Measurements from ENCODE around the gene TMEM229A.
"Not testable (repeated sequence)": the region's sequence is repeated elsewhere in the genome, so short reads cannot be mapped to it uniquely, and the experiment has no call there.

TMEM229A gene

DNA sequence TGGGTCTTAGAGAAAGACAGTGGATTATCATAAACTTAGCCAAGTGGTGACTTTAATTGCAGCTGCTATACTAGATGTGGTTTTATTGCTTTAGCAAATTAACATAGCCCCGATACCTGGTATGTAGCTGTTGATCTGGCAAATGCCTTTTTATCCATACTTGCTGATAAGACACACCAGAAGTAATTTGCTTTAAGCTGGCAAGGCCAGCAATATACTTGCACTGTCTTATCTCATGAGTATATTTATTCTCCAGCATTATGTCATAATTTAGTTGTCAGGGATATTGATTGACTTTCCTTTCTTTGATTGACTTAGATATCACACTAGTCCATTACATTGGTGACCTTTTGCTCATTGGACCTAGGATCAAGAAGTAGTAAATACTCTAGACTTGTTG, 12.8 kb downstream of the TMEM229A start:
- Mint-ChIP-seq H3K9me3 (no peaks in the 10 kb centered on the region), H3K36me3 (ENCODE audit: low read depth) (no peaks in the 10 kb centered on the region), H3K27ac (no peak overlapping the region), H3K4me1 (ENCODE audit: low read depth) (no peaks in the 10 kb centered on the region), H3K27me3 (ENCODE audit: low read depth) (no peaks in the 10 kb centered on the region), H3K4me3 (no peak overlapping the region)

DNA sequence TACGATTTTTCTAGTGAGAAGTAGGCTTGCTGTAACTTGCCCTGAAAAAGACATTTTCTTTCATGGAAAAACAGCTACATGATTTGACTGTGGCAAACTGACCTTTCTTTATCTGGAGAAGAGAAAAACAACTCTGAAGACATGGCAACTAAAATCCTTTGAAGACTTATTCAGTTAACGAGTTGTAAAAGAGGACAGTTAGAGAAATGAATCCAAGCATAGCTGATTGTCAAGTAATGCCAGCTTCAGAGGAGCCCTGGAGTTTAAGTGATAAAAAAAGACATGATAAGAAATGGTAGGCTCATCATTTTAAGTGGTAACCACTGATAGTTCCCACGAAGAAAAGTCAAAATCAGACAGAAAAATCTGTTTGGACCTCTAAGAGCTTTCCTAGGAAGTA, 19.6 kb downstream of the TMEM229A start:
- H3K9me3 Mint-ChIP-seq = no peaks in the 10 kb centered on the region
- H3K27me3 Mint-ChIP-seq (ENCODE audit: low read depth) = no peaks in the 10 kb centered on the region
- no peaks in the 10 kb centered on the region for H3K4me1 Mint-ChIP-seq (ENCODE audit: low read depth)
- H3K4me3 Mint-ChIP-seq = no peak overlapping the region
- no peak overlapping the region for H3K27ac Mint-ChIP-seq
- H3K36me3 Mint-ChIP-seq (ENCODE audit: low read depth) = no peaks in the 10 kb centered on the region

DNA sequence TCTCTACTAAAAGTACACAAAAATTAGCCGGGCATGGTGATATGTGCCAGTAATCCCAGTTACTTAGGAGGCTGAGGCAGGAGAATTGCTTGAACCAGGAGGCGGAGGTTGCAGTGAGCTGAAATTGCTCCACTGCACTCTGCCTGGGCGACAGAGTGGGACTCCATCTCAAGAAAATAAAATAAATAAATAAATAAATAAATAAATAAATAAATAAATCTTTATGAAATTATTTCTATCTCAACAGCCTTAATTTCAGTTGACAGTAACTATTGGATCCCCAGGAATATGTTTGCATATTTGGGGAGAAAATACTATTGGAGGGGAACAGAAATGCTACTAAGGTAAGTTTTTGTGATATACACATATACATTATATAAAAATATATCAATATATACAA, 20.0 kb downstream of the TMEM229A start:
- no peak overlapping the region for H3K27ac Mint-ChIP-seq

DNA sequence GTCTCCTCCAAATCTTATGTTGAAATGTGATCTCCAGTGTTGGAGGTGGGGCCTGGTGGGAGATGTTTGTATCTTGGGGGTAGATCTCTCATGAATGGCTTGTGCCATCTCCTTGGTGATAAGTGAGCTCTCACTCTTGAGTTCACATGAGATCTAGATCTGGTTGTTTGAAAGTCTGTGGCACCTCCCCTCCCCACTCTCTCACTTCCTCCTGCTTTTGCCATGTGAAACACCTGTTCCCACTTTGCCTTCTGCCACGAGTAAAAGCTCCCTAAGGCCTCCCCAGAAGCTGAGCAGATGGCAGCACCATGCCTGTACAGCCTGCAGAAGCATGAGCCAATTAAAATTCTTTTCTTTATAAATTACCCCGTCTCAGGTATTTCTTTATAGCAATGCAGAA, 23.5 kb downstream of the TMEM229A start:
- Mint-ChIP-seq H3K27me3 (ENCODE audit: low read depth) (no peaks in the 10 kb centered on the region), H3K27ac (no peak overlapping the region), H3K4me3 (no peak overlapping the region), H3K9me3 (no peaks in the 10 kb centered on the region), H3K36me3 (ENCODE audit: low read depth) (no peaks in the 10 kb centered on the region), H3K4me1 (ENCODE audit: low read depth) (no peaks in the 10 kb centered on the region)

More for the DNA sequence above, 20.0 kb downstream of the TMEM229A start:
- Mint-ChIP-seq H3K4me1 (ENCODE audit: low read depth) (no peaks in the 10 kb centered on the region), H3K4me3 (no peak overlapping the region), H3K36me3 (ENCODE audit: low read depth) (no peaks in the 10 kb centered on the region), H3K27me3 (ENCODE audit: low read depth) (no peaks in the 10 kb centered on the region), H3K9me3 (no peaks in the 10 kb centered on the region)

DNA sequence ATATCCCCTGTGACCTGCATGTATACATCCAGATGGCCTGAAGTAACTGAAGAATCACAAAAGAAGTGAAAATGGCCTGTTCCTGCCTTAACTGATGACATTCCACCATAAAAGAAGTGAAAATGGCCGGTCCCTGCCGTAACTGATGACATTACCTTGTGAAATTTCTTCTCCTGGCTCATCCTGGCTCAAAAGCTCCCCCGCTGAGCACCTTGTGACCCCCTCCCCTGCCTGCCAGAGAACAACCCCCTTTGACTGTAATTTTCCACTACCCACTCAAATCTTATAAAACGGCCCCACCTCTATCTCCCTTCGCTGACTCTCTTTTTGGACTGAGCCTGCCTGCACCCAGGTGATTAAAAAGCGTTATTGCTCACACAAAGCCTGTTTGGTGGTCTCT, 24.6 kb downstream of the TMEM229A start:
- H3K27me3 Mint-ChIP-seq (ENCODE audit: low read depth); H3K4me3 Mint-ChIP-seq; H3K9me3 Mint-ChIP-seq; H3K36me3 Mint-ChIP-seq (ENCODE audit: low read depth); H3K4me1 Mint-ChIP-seq (ENCODE audit: low read depth); H3K27ac Mint-ChIP-seq: not testable (repeated sequence)

DNA sequence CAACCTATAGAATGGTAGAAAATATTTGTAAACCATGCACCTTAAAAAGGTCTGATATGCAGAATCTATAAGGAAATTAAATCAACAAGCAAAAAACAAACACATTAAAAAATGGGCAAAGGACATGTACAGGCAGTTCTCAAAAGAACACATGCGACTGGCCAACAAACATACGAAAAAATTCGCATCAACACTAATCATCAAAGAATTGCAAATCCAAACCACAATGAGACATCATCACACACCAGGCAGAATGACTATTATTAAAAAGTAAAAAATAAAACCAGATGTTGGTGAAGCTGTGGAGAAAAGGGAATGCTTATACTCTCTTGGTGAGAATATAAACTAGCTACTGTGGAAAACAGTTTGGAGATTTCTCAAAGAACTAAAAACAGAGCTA, 33.2 kb downstream of the TMEM229A start:
- no peak overlapping the region for H3K27ac Mint-ChIP-seq
- no peaks in the 10 kb centered on the region for H3K9me3 Mint-ChIP-seq
- no peaks in the 10 kb centered on the region for H3K4me1 Mint-ChIP-seq (ENCODE audit: low read depth)
- H3K27me3 Mint-ChIP-seq (ENCODE audit: low read depth) = no peaks in the 10 kb centered on the region
- no peak overlapping the region for H3K4me3 Mint-ChIP-seq
- no peaks in the 10 kb centered on the region for H3K36me3 Mint-ChIP-seq (ENCODE audit: low read depth)

DNA sequence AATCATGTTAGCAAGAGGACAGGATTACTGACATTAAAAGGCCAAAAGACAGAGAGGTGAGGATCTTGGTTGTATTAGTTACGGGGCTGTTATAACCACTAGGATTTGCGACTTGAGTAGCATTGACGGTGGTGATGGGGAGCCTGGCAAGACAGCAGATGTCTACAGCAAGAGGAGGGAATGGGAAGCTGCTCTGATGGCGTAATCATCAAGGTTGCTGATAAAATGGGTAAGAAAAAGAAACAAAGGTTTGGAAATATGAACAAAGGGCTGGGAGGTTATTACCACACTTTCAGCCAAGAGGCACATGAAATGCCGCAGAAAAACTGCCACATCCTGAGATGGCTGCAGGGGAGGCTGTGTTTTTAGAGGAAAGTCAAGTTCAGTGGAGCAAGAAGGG, 33.9 kb downstream of the TMEM229A start:
- H3K27ac Mint-ChIP-seq = no peak overlapping the region
- H3K36me3 Mint-ChIP-seq (ENCODE audit: low read depth) = no peaks in the 10 kb centered on the region
- H3K9me3 Mint-ChIP-seq = no peaks in the 10 kb centered on the region
- H3K4me1 Mint-ChIP-seq (ENCODE audit: low read depth) = no peaks in the 10 kb centered on the region
- H3K27me3 Mint-ChIP-seq (ENCODE audit: low read depth) = no peaks in the 10 kb centered on the region
- H3K4me3 Mint-ChIP-seq = no peak overlapping the region

DNA sequence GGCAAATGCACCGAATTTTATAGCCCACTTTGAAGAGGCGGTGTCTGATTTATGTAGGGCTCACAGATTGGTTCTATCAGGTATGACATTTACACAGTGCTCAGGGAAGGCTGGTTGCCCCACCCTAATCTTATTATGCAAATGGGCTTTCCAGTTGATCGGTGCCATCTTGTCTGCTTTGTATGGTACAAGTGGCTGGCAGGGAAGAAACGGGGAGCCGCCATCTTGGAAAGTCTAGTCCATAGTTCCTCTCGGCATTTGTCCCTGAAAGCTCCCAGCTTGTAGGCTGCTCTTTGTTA, 36.6 kb downstream of the TMEM229A start:
- Mint-ChIP-seq H3K36me3 (ENCODE audit: low read depth) (no peaks in the 10 kb centered on the region), H3K4me1 (ENCODE audit: low read depth) (no peaks in the 10 kb centered on the region), H3K4me3 (no peak overlapping the region), H3K27me3 (ENCODE audit: low read depth) (no peaks in the 10 kb centered on the region), H3K27ac (no peak overlapping the region), H3K9me3 (no peaks in the 10 kb centered on the region)

DNA sequence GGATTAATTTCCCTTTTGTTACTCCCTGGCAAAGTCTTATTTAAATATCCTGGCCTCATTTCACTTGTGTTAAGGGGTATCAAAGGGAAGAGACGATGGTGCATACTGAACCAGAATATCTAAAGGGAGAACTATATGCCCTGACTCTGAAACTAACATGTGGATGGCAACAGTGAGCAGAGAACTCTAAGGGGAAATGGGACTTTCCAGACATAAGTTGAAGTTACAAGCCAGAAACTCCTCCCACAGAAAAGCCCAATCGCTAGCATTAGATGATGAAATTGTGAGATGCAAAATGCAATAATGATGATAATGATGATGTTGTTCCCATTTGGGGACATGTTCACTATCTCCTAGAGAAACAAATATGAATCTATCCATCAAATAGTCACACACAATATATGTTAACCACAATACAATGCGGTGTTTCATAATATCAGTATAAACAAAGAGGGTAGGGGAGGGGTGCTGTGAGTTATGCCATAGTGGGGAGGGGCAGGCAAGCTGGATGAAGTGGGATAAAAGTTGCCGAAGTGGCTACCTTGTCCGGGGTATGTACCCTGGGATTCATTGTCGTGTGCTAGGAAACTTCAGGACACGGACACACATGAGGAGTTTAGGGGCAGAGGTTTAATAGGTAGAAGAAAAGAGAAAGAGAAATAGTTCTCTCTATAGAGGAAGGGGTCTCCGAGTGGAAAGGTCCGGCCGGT, 37.1 kb downstream of the TMEM229A start:
- no peak overlapping the region for H3K27ac Mint-ChIP-seq
- H3K9me3 Mint-ChIP-seq = no peaks in the 10 kb centered on the region
- no peaks in the 10 kb centered on the region for H3K4me1 Mint-ChIP-seq (ENCODE audit: low read depth)
- H3K27me3 Mint-ChIP-seq (ENCODE audit: low read depth) = no peaks in the 10 kb centered on the region
- H3K4me3 Mint-ChIP-seq = no peak overlapping the region
- no peaks in the 10 kb centered on the region for H3K36me3 Mint-ChIP-seq (ENCODE audit: low read depth)

DNA sequence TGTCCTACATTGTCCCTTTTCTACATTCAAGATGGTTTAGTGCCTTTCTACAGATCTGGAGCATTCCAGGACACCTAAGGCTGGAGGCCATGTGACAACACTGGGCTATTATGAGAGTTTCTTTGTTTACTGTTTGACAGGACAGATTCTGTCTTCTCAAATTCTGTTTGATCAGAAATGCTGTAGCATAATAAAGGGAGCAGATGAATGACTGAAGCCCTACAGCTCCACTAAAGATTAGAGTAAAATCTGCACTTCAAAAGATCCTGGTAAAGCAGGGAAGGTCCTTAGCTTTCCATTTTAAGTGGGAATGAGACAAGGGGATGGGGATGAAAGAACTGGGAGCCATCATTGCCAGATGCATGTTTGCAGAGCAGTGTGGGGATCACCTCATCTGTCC, 38.4 kb downstream of the TMEM229A start:
- no peaks in the 10 kb centered on the region for H3K27me3 Mint-ChIP-seq (ENCODE audit: low read depth)
- no peaks in the 10 kb centered on the region for H3K9me3 Mint-ChIP-seq
- no peak overlapping the region for H3K27ac Mint-ChIP-seq
- H3K4me1 Mint-ChIP-seq (ENCODE audit: low read depth) = no peaks in the 10 kb centered on the region
- no peak overlapping the region for H3K4me3 Mint-ChIP-seq
- no peaks in the 10 kb centered on the region for H3K36me3 Mint-ChIP-seq (ENCODE audit: low read depth)

DNA sequence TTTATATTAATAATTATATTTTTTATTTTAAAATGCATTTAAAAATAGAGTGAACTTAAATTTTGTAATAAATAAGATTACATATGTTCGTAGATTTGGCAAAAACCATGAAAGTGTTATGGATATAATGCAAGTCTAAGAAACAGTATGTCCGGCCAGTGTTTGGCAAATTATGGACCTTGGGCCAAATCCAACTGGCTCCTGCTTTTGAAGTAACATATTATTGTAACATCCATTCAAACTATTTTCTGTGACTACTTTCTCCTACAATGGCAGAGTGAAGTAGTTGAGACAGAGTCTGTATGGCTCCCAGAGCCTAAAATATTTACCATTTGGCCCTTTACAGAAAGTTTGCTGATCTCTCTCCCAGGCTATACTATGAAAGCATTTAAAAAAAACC, 38.9 kb downstream of the TMEM229A start:
- no peaks in the 10 kb centered on the region for H3K4me1 Mint-ChIP-seq (ENCODE audit: low read depth)
- H3K9me3 Mint-ChIP-seq = no peaks in the 10 kb centered on the region
- H3K27ac Mint-ChIP-seq = no peak overlapping the region
- no peaks in the 10 kb centered on the region for H3K27me3 Mint-ChIP-seq (ENCODE audit: low read depth)
- H3K36me3 Mint-ChIP-seq (ENCODE audit: low read depth) = no peaks in the 10 kb centered on the region
- no peak overlapping the region for H3K4me3 Mint-ChIP-seq

DNA sequence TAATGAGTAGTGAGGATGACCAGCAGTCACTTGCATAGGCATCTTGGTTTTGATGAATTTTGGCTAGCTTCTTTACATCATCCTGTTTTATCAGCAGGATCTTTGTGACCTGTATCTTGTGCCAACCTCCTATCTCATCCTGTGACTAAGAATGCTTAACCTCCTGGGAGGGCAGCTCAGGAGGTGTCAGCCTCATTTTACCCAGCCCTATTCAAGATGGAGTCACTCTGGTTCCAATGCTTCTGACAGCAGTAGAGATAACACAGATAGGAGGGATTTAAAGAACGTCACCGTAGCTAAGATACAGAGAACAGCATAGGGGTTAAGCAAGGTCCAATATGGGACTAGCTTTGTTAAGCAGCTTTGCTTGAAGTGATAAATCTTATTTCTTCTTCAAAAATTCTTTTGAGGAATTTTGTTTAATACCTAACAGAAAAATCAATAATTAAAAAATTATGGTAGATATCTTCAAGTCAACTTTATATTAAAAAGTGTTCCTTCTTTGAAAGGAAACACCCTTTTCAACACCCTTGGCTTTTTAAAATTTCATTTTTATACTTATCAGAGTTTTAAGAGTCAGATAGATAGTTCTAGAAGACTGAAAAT, 39.9 kb downstream of the TMEM229A start:
- H3K27ac Mint-ChIP-seq = no peak overlapping the region
- H3K36me3 Mint-ChIP-seq (ENCODE audit: low read depth) = no peaks in the 10 kb centered on the region
- no peaks in the 10 kb centered on the region for H3K27me3 Mint-ChIP-seq (ENCODE audit: low read depth)
- no peak overlapping the region for H3K4me3 Mint-ChIP-seq
- H3K9me3 Mint-ChIP-seq = no peaks in the 10 kb centered on the region
- no peaks in the 10 kb centered on the region for H3K4me1 Mint-ChIP-seq (ENCODE audit: low read depth)

DNA sequence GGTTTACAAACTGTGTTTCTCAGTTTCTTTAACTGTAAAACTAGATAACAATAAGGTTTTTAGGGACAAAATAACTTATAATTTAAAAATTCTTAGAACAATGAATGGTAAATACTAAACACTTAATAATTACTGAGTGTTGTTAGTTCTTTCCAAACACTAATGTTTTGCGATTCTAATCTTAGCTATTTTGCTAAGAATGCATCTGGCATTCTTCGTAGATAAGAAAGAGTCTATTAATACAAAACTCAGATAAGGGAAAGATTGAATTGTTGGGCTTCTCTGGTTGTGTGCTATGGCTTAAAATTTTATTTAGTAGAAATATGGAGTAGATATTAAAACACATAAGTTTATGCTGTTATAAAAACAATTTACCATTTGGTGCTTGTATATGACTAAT, 45.4 kb downstream of the TMEM229A start:
- Mint-ChIP-seq H3K36me3 (ENCODE audit: low read depth) (no peaks in the 10 kb centered on the region), H3K9me3 (no peaks in the 10 kb centered on the region), H3K27me3 (ENCODE audit: low read depth) (no peaks in the 10 kb centered on the region), H3K4me3 (no peak overlapping the region), H3K4me1 (ENCODE audit: low read depth) (no peaks in the 10 kb centered on the region), H3K27ac (no peak overlapping the region)
